ENCODE measurements around the gene CD59.
"Not testable (repeated sequence)": the region's sequence is repeated elsewhere in the genome, so short reads cannot be mapped to it uniquely, and the experiment has no call there.

The CD59 gene

DNA sequence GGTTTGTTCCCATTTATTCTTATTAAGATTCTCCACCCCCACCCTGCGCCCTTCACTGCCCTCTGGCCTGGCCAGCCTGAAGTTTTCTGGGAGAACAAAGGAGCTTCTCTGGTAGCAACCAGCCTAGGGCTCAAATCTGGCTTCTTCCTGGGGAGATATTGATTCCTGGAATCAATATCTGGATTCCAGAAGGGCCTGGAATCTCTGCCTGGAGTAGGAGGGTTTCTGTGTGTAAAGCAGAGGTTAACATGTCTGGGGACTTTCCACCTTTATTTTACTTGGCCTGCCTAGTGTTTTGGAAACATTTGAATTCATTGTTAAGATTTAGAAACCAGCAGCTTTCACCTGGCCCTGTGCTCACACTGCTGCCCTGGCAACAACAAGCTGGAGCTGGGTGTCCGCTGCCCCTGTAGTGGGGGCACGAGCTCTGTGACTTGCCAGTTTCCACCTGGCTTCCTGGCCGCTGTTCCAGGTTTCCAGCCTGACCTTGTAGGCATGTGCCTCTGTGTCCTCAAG, 41.1 kb downstream of the CD59 start:
- no peak for DNase-seq (ENCODE audit: low read depth in 4 of 4, low spot score in 1 of 4)

DNA sequence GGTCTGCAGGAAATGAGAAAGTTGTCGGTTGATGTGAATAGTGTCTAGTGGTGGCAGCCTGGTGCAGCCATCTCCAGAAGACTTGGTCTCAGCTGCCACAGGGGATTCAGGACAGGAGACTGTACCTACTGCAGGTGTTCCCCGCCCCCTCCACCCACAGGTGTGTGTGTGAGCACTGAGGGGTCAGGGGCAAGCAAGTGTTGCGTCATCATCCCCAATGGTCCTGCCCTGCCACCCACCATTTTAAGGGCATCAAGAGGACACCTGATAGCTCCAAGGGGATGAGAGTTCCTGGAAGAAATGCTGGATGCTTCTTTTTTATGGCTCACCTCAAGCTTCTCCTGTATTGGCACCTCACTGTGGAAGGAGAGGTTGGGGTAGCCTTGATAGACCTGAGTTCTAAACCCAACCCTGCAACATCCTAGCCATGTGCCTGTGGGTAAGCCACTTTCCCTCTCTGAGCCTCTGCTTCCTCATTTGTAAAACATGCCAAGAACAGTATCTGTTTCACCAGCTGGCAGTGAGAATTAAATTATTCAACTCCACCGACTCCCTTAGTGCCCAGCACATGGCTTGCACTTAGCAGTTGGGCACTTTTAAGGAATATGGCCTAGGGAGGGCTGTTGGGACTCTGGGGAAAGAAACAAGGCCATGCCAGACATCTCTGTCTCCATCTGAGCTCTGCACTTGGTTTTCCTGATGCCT, 41.7 kb downstream of the CD59 start:
- DNase-seq (ENCODE audit: low read depth in 4 of 4, low spot score in 1 of 4): no peak

DNA sequence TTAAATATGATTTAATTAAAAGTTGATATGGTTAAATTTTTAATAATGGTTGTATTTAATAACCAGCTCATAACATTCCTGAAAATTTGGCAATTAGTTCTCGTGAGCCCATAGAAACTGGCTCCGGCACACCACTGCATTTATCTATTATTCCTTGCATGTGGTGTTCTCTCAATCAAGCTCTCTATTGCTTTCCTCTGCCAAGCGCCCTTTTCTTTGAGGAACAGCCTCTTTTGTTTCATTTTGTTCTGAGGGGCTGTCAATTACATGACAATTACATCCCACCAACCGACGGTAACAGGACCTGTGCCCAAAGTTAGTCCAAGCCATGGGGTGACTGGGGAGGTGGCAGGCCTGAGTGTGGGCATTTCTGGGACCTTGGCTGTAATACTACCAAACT, 43.7 kb downstream of the CD59 start:
- DNase-seq (ENCODE audit: low read depth in 4 of 4, low spot score in 1 of 4): no peak

DNA sequence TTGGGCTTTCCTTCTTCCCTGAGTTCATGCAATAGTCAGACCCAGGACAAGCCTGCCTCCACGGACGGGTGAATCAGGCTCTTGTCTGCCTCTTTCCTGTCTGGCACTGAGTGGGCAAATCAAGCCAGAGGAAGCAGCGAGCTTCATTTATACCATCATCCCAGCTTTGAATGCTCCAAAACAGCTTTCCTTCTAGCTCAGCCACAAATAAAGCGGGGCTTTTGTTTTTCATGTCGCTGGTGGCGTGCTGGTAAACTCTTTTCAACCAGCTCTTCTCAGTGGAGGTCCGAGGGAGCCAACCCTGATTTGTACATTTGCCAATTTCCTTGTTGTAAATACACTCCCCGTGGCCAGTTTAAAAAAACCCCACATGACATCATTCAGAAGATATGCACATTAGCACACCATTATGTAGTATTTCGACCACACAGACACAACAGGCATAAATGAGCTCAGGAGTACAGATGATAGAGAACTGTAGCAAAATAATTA, 44.2 kb downstream of the CD59 start:
- DNase-seq (ENCODE audit: low read depth in 4 of 4, low spot score in 1 of 4): no peak

DNA sequence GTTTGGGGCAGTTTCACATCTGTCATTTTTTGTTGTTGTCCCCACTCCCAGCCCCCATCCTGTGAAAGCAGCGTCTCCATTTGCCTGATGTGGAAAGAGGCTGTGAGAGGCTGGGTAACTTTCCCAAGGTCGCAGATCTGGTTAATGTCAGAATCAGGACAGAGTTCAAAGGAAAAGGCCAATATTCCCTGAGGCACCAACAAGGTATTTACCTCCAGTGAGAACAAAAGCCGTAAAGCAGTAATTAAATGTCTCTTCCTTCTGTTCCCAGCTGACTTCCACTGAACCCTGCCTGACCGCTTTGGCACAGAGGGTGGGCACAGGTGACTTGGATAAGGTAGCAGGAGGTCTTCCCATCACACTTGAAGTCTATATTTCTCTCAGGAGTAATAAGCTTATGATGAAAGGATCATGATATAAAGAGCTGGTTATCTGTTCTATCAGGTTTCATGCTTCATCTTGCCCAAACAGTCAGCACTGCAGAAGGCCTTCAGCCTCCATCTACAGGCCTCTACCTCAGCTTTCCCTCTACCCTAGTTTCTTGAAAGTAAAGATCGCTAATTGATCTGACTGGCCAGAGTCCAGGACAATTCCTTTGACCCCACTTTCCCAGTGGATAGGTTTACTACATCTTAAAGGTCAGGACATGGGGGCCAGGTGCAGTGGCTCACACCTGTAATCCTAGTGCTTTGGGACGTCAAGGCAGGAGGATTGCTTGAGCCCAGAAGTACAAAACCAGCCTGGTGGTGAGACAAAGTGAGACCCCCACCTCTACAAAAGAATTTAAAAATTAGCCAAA, 45.0 kb downstream of the CD59 start:
- DNase-seq (ENCODE audit: low read depth in 4 of 4, low spot score in 1 of 4): no peak

DNA sequence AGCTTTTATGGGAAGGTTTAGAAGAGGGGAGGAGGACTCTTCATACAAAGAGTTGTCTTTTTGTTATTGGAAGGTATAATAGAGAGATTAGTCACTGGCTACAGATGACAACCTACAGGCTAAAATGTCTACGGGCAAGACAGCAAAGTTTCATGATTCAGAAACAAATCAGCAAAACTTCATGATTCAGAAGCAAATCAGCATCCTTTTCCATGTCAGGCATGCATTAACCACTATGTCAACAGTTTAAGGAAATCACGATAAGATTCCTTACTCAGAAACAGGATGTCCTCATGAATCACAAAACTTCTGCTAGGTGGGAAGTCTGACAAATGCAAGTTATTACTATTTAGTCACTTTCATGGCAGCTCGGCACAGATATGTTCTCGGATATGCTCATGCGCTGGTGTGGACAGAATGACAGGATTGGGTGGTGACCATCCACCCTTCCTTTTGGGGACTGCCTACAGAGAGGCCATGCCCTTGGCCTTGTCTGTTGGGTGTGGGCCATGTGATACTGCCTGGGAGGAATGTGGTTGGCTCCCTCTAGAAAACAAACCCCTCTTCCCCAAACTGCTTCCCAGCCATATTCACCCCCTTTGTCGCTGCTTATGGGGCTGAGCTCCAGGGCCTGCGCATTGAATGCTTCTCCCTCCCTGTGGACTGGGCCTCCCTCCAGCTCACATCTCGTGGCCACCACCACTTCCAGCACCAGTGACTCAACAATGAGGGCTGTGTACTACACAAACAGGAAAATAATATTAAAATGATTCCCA, 45.7 kb downstream of the CD59 start:
- DNase-seq (ENCODE audit: low read depth in 4 of 4, low spot score in 1 of 4): no peak

DNA sequence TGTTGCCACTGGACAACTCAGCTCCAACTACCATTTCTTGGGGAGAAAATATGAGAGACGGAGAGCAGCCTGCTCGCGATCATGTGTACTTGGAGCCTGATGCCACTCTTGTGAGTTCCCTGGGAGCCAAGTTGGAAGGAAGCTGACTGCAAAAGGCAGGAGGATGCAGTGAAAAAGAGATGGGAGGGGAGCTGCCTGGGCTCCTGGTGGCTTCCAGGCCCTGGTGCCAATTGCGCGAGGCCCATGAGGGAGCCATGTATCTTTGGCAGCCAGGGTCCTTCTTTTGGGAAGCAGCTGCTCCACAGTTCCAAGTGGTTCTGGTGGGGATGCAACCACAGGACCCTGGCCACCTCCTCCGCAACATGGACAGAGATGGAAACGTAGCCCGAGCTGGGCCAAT, 46.7 kb downstream of the CD59 start:
- no peak for DNase-seq (ENCODE audit: low read depth in 4 of 4, low spot score in 1 of 4)

DNA sequence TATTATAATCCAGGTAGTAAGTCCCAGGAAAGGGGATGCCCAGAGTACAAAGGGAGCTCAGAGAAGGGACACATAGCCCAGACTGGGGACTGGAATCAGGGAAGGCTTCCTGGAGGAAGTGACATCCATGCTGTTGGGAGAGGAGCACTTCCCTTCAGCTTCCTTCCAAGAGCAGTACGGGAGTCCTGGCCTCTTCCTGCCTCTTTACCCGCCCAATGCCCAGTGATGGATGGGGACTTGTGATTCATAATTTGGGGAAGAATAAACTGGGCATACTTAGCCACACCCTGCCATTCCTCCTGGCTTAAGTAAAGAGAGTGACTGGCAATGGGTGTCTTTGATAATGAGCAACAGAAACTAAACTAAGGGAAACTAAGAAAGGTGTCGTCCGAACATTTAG, 47.1 kb downstream of the CD59 start:
- DNase-seq (ENCODE audit: low read depth in 4 of 4, low spot score in 1 of 4): no peak

DNA sequence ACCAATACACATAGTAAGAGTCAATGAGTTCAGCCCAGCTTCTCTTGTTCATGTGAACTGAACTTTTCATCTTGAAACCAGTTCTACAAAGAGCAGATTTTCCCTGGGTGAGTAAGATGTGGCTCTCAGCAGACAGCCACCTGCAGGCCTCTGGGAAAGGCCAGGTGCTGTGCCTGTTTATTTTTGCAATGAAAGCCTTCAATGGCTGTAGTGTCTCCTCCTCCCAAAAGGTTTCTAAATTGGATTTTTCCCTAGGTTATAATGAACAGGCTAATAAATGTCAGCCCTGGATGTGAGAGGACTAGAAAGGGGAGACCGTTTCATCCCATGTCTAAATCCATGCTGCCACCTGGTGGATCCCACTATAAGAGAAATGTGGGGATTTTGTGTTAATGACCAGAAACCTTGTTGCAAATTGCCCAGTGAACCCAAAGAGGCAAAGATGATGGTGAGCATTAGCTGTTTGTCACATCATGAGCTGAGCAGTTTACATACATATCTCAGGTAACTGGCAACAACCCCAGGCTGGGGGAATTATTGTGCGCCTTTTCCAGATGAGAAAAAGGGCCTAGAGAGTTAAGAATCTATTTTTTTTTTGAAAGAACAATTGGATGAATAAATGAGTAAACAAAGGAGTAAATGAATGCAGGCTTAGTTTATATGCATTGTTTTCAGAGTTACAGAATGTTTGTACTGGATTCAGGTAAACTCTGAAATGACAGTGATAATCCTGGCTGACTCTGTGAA, 48.3 kb downstream of the CD59 start:
- no peak for DNase-seq (ENCODE audit: low read depth in 4 of 4, low spot score in 1 of 4)

DNA sequence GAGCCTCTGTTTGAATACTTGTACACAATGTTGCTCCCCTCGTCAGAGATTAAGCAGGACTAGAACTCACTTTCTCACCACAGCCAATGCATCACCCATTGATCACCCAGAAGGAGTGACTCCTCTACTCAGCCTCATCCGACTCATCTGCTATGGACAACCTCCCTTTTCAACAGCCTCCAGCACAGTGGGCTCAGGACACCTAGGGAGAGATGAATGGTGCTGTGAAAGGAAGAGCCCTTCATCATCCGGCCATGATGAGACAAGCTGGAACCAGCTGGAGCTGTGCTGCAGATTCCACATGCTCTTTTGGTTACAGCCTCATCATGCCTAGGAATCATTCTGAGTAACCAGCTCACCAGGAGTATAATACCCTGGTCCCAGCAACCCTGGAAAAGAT, 51.1 kb downstream of the CD59 start:
- no peak for DNase-seq (ENCODE audit: low read depth in 4 of 4, low spot score in 1 of 4)

DNA sequence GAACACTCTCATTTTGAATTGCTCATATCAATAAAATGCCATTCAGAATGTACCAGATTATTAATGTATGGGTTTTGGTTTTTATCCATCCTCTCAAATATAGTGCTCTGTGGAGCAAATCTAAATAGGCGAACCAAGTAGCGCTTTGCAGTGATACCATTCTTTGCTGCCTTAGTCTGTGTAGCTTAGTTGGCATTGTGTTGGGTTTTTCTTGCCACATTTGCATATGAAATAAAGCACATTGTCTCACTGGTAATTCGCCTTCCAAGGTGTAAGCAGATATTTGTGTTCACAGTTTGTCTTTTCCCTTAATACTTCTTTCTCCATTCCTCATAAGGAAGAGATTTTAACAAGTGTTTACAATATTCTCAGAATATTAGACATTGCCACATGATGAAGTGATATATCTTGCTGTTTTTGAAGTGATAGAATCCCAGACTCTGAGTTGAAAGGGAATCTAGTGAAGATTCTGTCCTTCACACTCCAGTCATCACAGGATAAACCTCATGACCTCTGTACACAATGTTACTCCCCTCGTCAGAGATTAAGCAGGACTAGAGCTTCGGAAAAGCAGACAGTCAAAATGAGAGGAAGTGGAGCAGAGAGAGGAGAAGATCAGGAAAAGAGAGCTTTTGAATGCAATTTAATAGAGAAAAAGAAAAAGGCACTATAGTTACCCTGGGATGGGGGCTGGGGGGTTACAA, 52.1 kb downstream of the CD59 start:
- no peak for DNase-seq (ENCODE audit: low read depth in 4 of 4, low spot score in 1 of 4)

DNA sequence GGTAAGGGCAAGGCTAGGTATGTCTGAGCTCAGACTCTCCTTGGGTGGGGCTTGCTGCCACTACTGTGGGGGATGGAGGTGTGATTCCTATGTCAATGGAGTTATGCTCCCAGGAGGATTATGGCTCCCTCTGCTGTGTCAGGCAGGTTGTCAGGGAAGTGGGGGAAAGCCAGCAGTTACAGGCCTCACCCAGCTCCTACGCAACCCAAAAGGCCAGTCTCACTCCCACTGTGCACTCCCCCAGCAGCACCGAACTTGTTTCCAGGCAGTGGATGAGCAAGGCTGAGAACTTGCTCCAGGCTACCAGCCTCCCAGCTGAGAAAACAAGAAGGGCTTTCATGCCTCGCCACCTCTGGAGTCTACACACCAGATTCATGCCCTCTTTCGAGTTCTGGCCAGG, 53.8 kb downstream of the CD59 start:
- no peak for DNase-seq (ENCODE audit: low read depth in 4 of 4, low spot score in 1 of 4)

DNA sequence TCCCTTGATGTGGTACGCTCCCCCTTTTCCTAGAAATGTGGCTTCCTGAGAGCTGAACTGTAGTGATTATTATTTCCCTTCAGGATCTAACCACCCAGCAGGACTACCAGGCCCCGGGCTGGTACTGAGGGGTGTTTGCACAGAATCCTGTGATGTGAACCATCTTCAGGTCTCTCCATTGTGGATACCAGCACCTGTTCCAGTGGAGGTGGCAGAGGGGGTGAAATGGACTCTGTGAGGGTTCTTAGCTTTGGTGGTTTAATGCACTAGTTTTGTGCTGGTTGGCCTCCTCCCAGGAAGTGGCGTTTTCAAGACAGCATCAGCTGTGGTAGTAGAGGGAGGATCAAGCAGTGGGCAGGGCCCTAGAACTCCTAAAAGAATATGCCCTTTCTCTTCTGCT, 54.2 kb downstream of the CD59 start:
- DNase-seq (ENCODE audit: low read depth in 4 of 4, low spot score in 1 of 4): no peak

DNA sequence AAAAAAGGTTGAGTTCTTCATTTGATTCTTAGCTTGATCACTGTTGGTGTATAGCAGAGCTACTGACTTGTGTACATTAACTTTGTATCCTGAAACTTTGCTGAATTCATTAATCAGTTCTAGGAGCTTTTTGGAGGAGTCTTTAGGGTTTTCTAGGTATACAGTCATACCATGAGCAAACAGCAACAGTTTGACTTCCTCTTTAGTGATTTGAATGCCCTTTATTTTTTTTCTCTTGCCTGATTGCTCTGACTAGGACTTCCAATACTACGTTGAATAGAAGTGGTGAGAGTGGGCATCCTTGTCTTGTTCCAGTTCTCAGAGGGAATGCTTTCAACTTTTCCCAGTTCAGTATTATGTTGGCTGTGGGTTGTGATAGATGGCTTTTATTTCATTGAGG, 57.6 kb downstream of the CD59 start:
- not testable (repeated sequence) for DNase-seq (ENCODE audit: low read depth in 4 of 4, low spot score in 1 of 4)

DNA sequence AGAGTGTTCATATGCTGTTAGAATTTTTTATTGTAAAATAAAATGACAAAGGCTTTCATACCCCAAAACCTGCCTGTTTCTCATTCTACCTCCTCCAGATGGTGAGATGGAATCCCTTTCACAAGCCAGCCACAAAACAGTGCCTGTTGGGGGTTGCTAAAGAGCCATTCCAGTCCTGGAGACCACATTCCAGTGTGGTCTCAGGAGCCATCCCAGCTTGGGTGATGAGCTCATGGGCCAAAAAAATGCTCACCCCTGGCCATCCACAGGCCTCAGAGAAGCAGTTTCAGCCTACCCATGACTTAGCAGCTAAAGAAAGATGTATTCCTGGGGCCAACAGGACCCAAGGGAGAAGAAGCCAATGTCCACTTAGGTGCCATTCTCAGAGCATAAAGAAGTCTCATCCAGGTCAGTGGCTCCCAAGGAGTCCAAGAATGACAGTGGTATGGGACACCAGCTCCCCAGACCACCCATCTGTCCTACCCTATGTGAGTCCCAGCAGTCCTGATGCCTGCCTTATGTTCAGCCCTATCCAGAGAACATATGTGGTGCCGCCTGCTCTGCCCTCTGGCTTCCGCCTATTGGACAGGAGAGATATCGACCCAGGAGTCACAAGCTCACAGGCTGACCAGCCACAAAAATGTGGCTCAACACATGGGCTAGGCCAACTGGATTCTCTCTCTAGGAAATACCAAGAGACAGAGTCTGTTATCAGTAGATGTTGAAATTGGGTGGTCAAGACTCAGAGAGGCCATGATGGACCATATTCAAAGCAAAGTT, 62.0 kb downstream of the CD59 start:
- no peak for DNase-seq (ENCODE audit: low read depth in 4 of 4, low spot score in 1 of 4)

DNA sequence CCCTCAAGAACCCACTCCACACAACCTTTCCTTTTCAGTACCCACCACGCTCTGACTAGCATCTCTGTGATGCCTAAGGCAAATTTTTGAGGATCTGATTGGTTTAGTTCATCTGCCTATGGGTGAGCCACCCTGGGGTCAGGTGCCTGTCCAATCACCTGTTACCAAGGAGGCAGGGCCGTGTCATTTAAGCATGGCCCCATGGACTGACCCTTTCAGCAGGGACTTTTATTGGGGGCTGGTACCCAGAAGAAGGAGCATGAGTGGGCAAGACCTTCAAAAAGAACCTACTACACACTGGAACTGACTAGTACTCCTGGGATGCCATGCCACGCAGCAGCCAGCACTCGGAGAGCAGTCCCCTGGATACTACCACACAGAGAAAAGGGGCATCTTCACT, 64.0 kb downstream of the CD59 start:
- DNase-seq (ENCODE audit: low read depth in 4 of 4, low spot score in 1 of 4): no peak

DNA sequence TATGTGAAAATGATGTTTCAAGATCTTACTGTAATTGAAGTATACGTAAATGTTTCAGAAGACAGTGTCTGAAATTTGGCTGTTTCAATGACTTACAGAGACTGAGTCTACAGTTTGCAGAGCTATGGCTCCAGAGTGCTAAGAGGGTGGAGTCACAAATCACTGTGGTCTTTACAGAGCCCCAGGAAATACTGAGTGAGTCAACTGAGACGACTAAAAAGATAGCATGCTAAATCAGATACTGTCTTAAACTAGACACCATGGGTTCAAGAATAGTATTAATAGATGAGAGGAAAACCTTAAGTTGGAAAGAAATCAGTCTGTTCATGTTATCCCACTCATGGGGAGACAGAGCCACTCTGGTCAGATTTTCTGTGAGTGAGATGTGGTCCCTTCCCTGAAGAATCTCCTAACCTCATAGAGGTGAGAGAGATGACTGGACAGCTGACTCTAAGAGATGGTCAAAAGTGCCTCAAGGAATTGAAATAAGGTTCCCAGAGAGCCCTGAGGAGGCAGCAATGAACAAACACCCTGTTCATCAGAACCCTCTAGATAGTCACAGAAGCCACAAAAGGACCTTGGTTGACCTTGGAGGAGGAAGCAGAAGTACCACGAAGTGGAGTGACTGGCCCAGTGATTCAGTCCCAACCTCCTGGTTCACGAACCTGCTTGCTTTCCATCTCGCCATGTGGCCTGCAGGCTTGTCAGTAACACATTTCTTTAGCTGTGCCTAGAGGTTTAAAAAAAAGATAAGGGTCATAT, 65.8 kb downstream of the CD59 start:
- no peak for DNase-seq (ENCODE audit: low read depth in 4 of 4, low spot score in 1 of 4)

DNA sequence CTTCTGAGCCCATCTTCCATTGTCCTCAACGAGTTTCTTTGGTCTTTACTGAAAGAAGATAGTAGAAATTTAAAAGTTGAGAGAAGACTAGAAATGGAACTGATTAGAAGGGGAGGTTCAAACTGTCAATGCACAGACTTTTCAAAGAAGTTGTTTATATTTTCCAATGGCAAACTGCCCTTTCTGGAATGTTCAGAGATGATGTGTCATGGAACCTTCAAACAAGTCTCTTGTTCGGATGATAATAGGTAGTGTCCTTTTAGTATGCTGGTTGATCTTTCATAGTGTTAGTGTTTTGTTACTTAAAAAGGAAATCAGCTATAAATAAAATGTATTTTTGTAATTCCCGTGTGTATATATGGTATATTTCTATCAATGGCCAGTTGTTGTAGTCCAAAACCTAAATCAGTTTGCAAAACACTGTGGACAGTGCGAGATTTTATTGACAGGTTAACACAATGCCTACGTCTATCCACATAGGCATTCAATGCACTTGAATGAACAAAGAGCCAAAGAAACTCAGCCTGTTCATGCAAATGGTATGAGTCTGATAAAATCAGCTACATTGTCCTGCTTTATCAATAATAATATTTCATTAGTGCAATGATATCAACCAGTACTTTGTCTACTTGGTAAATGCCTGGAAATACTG, 66.5 kb downstream of the CD59 start:
- DNase-seq (ENCODE audit: low read depth in 4 of 4, low spot score in 1 of 4): no peak

Data from stimulated activated CD4-positive, alpha-beta T cell treated with anti-CD3 and anti-CD28 coated beads, Interleukin-1b, Interleukin-23, amount 100 ng/mL, for 24 hours (primary cell).